ENCODE data around the gene OSBPL8.

OSBPL8 gene

GRCh38 chr12:76462668-76463224 lies 96.8 kb downstream of the OSBPL8 start:
- DNase-seq: no peak

GRCh38 chr12:76460807-76461206 lies 98.8 kb downstream of the OSBPL8 start:
- no peak for DNase-seq

GRCh38 chr12:76457818-76458217 lies 101.8 kb downstream of the OSBPL8 start:
- DNase-seq: no peak

- no peak for DNase-seq
Observed at GRCh38 chr12:76457010-76457409, 102.6 kb downstream of the OSBPL8 start.

- peak; percentile 22 for DNase-seq
Observed at GRCh38 chr12:76455582-76456345, 103.8 kb downstream of the OSBPL8 start.

GRCh38 chr12:76451528-76451927 lies 108.0 kb downstream of the OSBPL8 start:
- DNase-seq: no peak

- DNase-seq: no peak
Observed at GRCh38 chr12:76450690-76451089, 108.9 kb downstream of the OSBPL8 start.

GRCh38 chr12:76449993-76450392 lies 109.6 kb downstream of the OSBPL8 start:
- DNase-seq: no peak

GRCh38 chr12:76449583-76449982 lies 110.0 kb downstream of the OSBPL8 start:
- no peak for DNase-seq

GRCh38 chr12:76449016-76449415 lies 110.6 kb downstream of the OSBPL8 start:
- no peak for DNase-seq

- DNase-seq: no peak
Observed at GRCh38 chr12:76446090-76446489, 113.5 kb downstream of the OSBPL8 start.

GRCh38 chr12:76445462-76445861 lies 114.1 kb downstream of the OSBPL8 start:
- DNase-seq: no peak

GRCh38 chr12:76444408-76444984 lies 115.1 kb downstream of the OSBPL8 start:
- DNase-seq: no peak

- no peak for DNase-seq
Observed at GRCh38 chr12:76441016-76441415, 118.6 kb downstream of the OSBPL8 start.

GRCh38 chr12:76432733-76433132 lies 126.8 kb downstream of the OSBPL8 start:
- no peak for DNase-seq

GRCh38 chr12:76428117-76428516 lies 131.5 kb downstream of the OSBPL8 start:
- no peak for DNase-seq

- DNase-seq: no peak
Observed at GRCh38 chr12:76426160-76426559, 133.4 kb downstream of the OSBPL8 start.

GRCh38 chr12:76424941-76425340 lies 134.6 kb downstream of the OSBPL8 start:
- no peak for DNase-seq

GRCh38 chr12:76422543-76423438 lies 136.8 kb downstream of the OSBPL8 start:
- no peak for DNase-seq

- no peak for DNase-seq
Observed at GRCh38 chr12:76422154-76422542, 137.4 kb downstream of the OSBPL8 start.

- no peak for DNase-seq
Observed at GRCh38 chr12:76421046-76421445, 138.5 kb downstream of the OSBPL8 start.

- DNase-seq: no peak
Observed at GRCh38 chr12:76420222-76420621, 139.3 kb downstream of the OSBPL8 start.

- no peak for DNase-seq
Observed at GRCh38 chr12:76417116-76417515, 142.5 kb downstream of the OSBPL8 start.
